ENCODE data around the gene ACVR1.

DNA sequence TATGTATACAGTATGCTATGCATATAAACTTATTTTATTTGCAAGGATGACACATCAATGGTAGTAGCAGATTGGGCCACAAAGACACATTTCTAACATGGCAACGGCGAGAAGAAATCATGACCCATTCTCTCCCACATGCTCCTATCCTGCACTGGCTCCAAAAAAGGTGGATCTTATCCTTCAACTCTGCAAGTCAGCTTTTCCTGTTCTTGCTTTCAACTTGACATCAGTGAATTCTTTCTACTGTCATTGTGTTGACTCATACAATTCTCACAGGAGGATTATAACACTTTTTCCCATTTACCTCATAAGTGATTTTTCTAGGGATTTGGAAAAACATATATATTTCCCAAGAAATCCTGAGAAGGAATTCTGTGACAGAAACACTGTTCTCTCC is 53.1 kb downstream of the ACVR1 start:
- TF ChIP-seq ZNF8 (CRISPR knock-in tag; IDR thresholded peaks at IDR 0.05) (no peak), ZFP3 (CRISPR knock-in tag; IDR thresholded peaks at IDR 0.05) (no peak), PPARA (CRISPR knock-in tag; IDR thresholded peaks at IDR 0.05; ENCODE audit: borderline replicate concordance) (no peak), ZC3H10 (CRISPR knock-in tag; IDR thresholded peaks at IDR 0.05) (no peak), TCF4 (CRISPR knock-in tag; IDR thresholded peaks at IDR 0.05; ENCODE audit: borderline replicate concordance) (no peak), RARB (CRISPR knock-in tag; IDR thresholded peaks at IDR 0.05) (no peak), PATZ1 (CRISPR knock-in tag; IDR thresholded peaks at IDR 0.05; ENCODE audit: borderline replicate concordance) (no peak), OSR1 (CRISPR knock-in tag; IDR thresholded peaks at IDR 0.05) (no peak), ISL1 (CRISPR knock-in tag; IDR thresholded peaks at IDR 0.05) (no peak), ZNF565 (CRISPR knock-in tag; conservative IDR thresholded peaks at IDR 0.05; ENCODE audit: low read depth) (no peak), BACH2 (CRISPR knock-in tag; IDR thresholded peaks at IDR 0.05; ENCODE audit: borderline replicate concordance) (no peak)
- TF ChIP-seq, protein P1, sequence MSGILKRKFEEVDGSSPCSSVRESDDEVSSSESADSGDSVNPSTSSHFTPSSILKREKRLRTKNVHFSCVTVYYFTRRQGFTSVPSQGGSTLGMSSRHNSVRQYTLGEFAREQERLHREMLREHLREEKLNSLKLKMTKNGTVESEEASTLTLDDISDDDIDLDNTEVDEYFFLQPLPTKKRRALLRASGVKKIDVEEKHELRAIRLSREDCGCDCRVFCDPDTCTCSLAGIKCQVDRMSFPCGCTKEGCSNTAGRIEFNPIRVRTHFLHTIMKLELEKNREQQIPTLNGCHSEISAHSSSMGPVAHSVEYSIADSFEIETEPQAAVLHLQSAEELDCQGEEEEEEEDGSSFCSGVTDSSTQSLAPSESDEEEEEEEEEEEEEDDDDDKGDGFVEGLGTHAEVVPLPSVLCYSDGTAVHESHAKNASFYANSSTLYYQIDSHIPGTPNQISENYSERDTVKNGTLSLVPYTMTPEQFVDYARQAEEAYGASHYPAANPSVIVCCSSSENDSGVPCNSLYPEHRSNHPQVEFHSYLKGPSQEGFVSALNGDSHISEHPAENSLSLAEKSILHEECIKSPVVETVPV (CRISPR knock-in tag; IDR thresholded peaks at IDR 0.05): no peak
- TF ChIP-seq, protein P2, sequence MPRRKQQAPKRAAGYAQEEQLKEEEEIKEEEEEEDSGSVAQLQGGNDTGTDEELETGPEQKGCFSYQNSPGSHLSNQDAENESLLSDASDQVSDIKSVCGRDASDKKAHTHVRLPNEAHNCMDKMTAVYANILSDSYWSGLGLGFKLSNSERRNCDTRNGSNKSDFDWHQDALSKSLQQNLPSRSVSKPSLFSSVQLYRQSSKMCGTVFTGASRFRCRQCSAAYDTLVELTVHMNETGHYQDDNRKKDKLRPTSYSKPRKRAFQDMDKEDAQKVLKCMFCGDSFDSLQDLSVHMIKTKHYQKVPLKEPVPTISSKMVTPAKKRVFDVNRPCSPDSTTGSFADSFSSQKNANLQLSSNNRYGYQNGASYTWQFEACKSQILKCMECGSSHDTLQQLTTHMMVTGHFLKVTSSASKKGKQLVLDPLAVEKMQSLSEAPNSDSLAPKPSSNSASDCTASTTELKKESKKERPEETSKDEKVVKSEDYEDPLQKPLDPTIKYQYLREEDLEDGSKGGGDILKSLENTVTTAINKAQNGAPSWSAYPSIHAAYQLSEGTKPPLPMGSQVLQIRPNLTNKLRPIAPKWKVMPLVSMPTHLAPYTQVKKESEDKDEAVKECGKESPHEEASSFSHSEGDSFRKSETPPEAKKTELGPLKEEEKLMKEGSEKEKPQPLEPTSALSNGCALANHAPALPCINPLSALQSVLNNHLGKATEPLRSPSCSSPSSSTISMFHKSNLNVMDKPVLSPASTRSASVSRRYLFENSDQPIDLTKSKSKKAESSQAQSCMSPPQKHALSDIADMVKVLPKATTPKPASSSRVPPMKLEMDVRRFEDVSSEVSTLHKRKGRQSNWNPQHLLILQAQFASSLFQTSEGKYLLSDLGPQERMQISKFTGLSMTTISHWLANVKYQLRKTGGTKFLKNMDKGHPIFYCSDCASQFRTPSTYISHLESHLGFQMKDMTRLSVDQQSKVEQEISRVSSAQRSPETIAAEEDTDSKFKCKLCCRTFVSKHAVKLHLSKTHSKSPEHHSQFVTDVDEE (CRISPR knock-in tag; IDR thresholded peaks at IDR 0.05): no peak
- TF ChIP-seq, protein P3, sequence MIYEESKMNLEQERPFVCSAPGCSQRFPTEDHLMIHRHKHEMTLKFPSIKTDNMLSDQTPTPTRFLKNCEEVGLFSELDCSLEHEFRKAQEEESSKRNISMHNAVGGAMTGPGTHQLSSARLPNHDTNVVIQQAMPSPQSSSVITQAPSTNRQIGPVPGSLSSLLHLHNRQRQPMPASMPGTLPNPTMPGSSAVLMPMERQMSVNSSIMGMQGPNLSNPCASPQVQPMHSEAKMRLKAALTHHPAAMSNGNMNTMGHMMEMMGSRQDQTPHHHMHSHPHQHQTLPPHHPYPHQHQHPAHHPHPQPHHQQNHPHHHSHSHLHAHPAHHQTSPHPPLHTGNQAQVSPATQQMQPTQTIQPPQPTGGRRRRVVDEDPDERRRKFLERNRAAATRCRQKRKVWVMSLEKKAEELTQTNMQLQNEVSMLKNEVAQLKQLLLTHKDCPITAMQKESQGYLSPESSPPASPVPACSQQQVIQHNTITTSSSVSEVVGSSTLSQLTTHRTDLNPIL (CRISPR knock-in tag; IDR thresholded peaks at IDR 0.05; ENCODE audit: low read depth): no peak

All from SK-N-SH treated with all-trans-retinoic acid at 6 μM for 48 hours (cell line).